Measurements from ENCODE around the gene IKBKG.

GRCh38 chrX:154534526-154535322 lies 12.7 kb upstream of the IKBKG start:
- TF ChIP-seq EZH2 (IDR thresholded peaks at IDR 0.05; ENCODE audit: borderline replicate concordance, low read depth, low read length, poor library complexity, severe bottlenecking) = no peak
- peak; percentile 100 for TF ChIP-seq CTCF (conservative IDR thresholded peaks at IDR 0.05; ENCODE audit: low read depth, low read length)

Measured in A673 (cell line).